Fibroblast of mammary gland (primary cell): ENCODE measurements around the gene CLEC14A.
A peak's percentile ranks its signal among the peaks of the same experiment; 100 is the strongest.

Experiments
- DNase-seq: peaks from one replicate; pipeline ENCODE4 v3.0.0-alpha.2; 2010; ENCODE audit warnings: low read depth
- H3K4me3 ChIP-seq: 2 replicates; pipeline ENCODE4 v1.5.1; 2011; ENCODE audit warnings: low read depth, mild to moderate bottlenecking, low read length, moderate library complexity; ENCODE audit not compliant: control insufficient read depth
- TF ChIP-seq, protein P1 (sequence below): conservative IDR thresholded peaks from 2 replicates; pipeline ENCODE4 v1.5.1; 2011; ENCODE audit warnings: low read depth, low read length, inconsistent platforms; ENCODE audit not compliant: control insufficient read depth, insufficient read depth

CLEC14A gene

DNA sequence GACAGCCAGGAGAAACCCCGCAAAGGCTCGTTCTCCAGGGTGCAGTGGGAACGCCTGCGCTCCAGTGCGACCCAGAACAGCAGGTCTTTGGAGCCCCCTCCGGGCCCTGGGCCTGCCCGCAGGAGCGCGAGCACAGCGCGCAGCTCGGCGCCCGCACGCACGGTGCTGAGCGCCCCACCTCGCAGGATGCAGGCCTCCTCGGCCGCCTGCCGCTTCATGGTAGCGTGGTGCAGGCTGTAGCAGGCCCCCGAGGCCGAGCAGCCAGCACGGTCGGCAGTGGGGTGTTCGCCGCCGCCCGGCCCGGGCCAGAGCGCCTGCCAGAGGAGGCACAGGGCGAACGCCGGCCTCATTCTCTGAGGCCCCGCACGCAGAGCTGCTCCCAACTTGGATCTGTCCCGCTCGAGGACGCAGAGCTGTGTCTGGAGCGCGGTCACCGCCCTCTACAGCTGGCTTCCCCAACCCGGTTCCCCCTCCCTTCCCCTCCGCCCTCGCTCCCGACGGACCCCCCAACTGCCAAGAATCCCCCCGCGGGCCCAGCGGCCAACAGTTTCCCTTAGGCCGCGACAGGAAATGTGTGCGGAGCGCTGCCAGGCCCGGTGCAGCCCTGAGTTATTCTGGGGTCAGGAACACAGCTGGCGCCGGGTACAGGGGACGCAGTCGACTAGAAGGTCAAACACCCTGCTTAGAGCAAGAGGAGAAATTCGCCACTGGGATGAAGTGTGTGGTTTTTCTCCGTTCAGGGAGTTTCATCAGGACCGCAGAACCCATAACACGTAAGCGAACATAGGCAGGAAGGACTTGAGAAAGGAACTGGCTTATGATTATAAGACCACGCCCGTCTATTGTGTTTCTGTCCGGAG lies at the start of gene CLEC14A:
CLEC14A (minus strand) TSS at position 421 of the 860 bp plus-strand sequence; CDS start at position 350, 71 bp downstream.
- peak within 1 kb of the TSS; percentile 31 for H3K4me3 ChIP-seq
- TF ChIP-seq, protein P1, sequence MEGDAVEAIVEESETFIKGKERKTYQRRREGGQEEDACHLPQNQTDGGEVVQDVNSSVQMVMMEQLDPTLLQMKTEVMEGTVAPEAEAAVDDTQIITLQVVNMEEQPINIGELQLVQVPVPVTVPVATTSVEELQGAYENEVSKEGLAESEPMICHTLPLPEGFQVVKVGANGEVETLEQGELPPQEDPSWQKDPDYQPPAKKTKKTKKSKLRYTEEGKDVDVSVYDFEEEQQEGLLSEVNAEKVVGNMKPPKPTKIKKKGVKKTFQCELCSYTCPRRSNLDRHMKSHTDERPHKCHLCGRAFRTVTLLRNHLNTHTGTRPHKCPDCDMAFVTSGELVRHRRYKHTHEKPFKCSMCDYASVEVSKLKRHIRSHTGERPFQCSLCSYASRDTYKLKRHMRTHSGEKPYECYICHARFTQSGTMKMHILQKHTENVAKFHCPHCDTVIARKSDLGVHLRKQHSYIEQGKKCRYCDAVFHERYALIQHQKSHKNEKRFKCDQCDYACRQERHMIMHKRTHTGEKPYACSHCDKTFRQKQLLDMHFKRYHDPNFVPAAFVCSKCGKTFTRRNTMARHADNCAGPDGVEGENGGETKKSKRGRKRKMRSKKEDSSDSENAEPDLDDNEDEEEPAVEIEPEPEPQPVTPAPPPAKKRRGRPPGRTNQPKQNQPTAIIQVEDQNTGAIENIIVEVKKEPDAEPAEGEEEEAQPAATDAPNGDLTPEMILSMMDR, result no peak
- DNase-seq, result no peak

- DNase-seq, result no peak
- TF ChIP-seq, protein P1, result no peak
- H3K4me3 ChIP-seq, result no peak overlapping the region
Measured at GRCh38 chr14:38302966-38303365, 47.1 kb upstream of the CLEC14A start.

DNA sequence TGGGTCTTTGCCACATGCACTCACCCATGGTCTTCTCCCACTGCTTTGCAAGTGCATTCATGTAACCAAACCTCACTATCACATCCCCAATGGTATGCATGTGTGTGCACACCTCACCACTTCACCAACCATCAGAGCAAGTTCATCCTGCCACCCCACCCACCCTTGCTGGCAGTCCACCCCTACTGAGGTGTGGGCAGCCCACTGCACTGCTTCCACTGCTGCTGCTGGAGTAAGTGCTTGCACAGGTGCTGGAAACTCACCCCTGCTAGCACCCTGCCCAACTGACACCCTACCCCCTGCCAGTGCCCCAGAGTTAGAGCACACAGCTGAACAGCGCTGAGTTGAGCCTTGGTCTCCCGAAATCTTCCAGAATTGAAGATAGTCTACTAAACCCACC lies 46.1 kb upstream of the CLEC14A start:
- TF ChIP-seq, protein P1, result no peak
- no peak for DNase-seq
- no peak overlapping the region for H3K4me3 ChIP-seq

GRCh38 chr14:38297681-38298080 lies 41.8 kb upstream of the CLEC14A start:
- TF ChIP-seq, protein P1, result no peak
- H3K4me3 ChIP-seq, result no peak overlapping the region
- peak; percentile 57 for DNase-seq

GRCh38 chr14:38291681-38292467 lies 36.0 kb upstream of the CLEC14A start:
- no peak for DNase-seq
- no peak overlapping the region for H3K4me3 ChIP-seq
- TF ChIP-seq, protein P1, result no peak

- TF ChIP-seq, protein P1, result no peak
- H3K4me3 ChIP-seq, result no peak overlapping the region
- peak; percentile 90 for DNase-seq
Measured at GRCh38 chr14:38290601-38291188, 34.8 kb upstream of the CLEC14A start.
